Measurements from ENCODE around the gene SREK1IP1.

SREK1IP1 gene

GRCh38 chr5:64682608-64683007 lies 85.9 kb downstream of the SREK1IP1 start:
- no peak for DNase-seq (ENCODE audit: low spot score)
- no peak for TF ChIP-seq CTCF (IDR thresholded peaks at IDR 0.05; ENCODE audit: borderline replicate concordance, control extremely low read depth, extremely low read depth, insufficient read depth, missing control alignments)
- in situ Hi-C loops (cut with MboI; ENCODE audit: low sequenced_read_pairs, unreplicated experiment) = no loop called here

GRCh38 chr5:64680289-64680688 lies 88.2 kb downstream of the SREK1IP1 start:
- no peak for DNase-seq (ENCODE audit: low spot score)
- in situ Hi-C loops (cut with MboI; ENCODE audit: low sequenced_read_pairs, unreplicated experiment) = no loop called here
- no peak for TF ChIP-seq CTCF (IDR thresholded peaks at IDR 0.05; ENCODE audit: borderline replicate concordance, control extremely low read depth, extremely low read depth, insufficient read depth, missing control alignments)

- in situ Hi-C loops (cut with MboI; ENCODE audit: low sequenced_read_pairs, unreplicated experiment) = no loop called here
- no peak for TF ChIP-seq CTCF (IDR thresholded peaks at IDR 0.05; ENCODE audit: borderline replicate concordance, control extremely low read depth, extremely low read depth, insufficient read depth, missing control alignments)
- DNase-seq (ENCODE audit: low spot score) = no peak
Observed at GRCh38 chr5:64678374-64678773, 90.1 kb downstream of the SREK1IP1 start.

- in situ Hi-C loops (cut with MboI; ENCODE audit: low sequenced_read_pairs, unreplicated experiment) = no loop called here
- TF ChIP-seq CTCF (IDR thresholded peaks at IDR 0.05; ENCODE audit: borderline replicate concordance, control extremely low read depth, extremely low read depth, insufficient read depth, missing control alignments) = no peak
- DNase-seq (ENCODE audit: low spot score) = no peak
Observed at GRCh38 chr5:64671678-64672077, 96.8 kb downstream of the SREK1IP1 start.

GRCh38 chr5:64670277-64670676 lies 98.2 kb downstream of the SREK1IP1 start:
- no peak for DNase-seq (ENCODE audit: low spot score)
- in situ Hi-C loops (cut with MboI; ENCODE audit: low sequenced_read_pairs, unreplicated experiment) = no loop called here
- TF ChIP-seq CTCF (IDR thresholded peaks at IDR 0.05; ENCODE audit: borderline replicate concordance, control extremely low read depth, extremely low read depth, insufficient read depth, missing control alignments) = no peak
